Hematopoietic multipotent progenitor cell (in vitro differentiated cells): ENCODE measurements around the gene CCDC201. TPM values are rescaled to one million over a fixed set of nuclear protein-coding genes. Genes with fewer than 3 reads are reported as not detected.

Experiments used
- DNase-seq, 3 donors: peaks; one replicate each; pipeline ENCODE4 v3.0.0-alpha.2; 2011 to 2015; ENCODE audit warnings: low read depth in 2 of 3, low spot score in 2 of 3
- total RNA-seq: library from RNA; depleted of rRNA; stranded (reverse); fragments of >200 nt; gene quantifications from one replicate; pipeline ENCODE4 v1.2.3, GENCODE V29; 2012

CCDC201 gene
- total RNA-seq, 1 donor = not detected

- no peak for DNase-seq
Observed at GRCh38 chr7:45893996-45894664, 21.2 kb upstream of the CCDC201 start.

GRCh38 chr7:45893374-45893995, 20.6 kb upstream of the CCDC201 start:
- DNase-seq = no peak

- DNase-seq = no peak
Observed at GRCh38 chr7:45892407-45893035, 19.6 kb upstream of the CCDC201 start.

DNA sequence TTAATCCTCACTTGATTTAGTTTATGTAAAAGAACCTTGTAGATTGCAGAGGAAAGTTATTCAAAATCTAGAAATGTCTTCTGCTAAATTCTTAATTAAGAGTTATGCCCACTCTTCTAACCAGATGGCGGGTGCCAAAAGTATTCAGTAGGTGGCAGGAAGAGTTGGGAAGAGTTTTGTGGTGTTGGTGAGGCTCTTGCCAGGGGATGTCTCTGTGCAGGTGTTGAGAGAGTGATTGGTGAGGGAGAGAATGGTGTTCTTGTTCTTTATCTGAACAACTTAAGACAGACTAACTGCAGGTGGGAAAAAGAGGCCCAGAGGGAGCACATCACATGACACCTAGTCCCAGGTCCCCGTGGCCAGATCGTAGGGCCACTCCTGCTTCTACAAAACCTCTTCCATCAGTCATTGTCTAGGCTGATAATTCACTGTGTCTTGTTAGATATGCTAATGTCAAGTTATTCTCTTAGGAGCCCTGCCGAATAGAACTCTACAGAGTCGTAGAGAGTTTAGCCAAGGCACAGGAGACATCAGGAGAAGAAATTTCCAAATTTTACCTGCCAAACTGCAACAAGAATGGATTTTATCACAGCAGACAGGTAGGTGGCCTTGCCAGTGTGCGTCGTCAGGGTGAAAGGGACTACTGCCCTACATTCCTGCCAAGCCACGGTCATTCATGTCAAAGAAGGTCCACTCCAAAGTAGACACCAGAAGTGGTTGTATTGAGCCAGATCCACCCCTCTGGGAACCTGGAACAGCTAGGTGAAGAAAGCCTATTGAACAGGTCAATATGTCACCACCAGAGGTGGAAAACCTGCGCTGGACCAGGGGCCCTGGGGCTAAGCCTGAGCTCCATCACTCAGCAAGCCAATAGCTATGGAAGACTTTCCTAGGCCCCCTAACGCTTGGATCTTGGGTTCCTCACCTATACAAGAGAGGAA, 18.9 kb upstream of the CCDC201 start:
- no peak for DNase-seq

- DNase-seq = peak in 2 of 3 donors; percentile 13 to 52
Observed at GRCh38 chr7:45890902-45891461, 18.1 kb upstream of the CCDC201 start.

DNA sequence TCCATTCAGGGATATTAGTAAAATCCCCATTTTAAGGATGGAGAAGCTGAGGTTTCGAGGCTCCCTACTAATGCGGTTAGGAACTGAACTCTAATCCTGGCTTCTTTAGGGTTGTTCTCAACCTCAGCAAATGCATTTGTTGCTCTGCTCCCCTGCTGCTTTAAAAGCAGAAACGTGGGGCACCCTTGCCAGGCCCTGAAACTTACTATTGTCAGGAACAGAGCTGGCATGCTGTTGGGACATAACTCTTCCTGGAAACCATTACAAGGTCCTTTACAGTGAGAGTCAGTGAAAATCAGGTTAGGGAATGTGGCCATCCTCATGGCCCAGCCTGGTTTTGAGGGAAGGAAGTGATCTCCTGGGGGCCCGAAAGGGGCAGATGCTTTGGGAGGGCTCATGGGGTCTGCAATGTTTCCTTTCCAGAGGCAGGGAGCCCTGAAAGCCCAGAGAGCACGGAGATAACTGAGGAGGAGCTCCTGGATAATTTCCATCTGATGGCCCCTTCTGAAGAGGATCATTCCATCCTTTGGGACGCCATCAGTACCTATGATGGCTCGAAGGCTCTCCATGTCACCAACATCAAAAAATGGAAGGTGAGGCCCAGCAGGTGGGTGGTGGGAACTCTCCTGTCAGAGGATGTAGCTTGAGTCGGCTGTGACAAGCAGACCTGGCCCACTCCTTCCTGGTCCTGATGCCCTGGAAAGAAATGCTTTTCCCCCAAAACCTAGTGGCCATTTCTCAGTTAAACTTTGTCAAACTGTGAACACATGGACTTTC, 17.4 kb upstream of the CCDC201 start:
- no peak for DNase-seq

DNA sequence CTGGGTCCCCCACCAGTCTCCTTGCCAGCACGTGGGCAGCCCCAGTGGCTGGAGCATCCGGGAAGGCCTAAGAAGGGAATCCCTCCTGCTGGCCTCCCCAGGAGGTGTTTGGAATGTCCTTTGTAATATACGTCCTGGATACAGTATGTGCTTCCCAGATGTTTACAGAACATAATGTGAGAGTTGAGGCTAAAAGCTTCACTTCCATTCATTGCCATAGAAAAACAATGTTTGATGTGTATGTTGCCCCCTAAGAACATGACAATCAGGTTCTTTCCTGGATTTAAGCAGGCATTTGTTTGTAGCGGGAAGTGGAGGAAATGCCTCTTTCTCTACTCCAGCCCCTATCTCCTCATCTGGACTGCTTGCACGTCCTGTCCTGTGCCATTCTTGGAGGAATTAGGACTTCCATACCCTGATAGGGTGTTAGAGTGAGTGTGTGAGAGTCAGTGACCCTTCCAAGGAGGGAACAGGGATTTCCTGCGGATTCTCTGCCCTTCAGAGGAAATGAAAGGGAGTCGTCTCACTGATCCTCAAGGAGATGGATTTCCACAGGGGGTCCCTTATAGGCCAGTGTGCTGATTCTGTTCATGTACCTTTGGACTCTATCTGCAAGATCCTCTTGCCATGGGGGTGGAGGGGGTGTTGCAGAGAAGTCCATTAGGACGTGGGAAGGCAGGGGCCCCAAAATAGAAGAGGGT, 16.6 kb upstream of the CCDC201 start:
- DNase-seq = no peak

DNA sequence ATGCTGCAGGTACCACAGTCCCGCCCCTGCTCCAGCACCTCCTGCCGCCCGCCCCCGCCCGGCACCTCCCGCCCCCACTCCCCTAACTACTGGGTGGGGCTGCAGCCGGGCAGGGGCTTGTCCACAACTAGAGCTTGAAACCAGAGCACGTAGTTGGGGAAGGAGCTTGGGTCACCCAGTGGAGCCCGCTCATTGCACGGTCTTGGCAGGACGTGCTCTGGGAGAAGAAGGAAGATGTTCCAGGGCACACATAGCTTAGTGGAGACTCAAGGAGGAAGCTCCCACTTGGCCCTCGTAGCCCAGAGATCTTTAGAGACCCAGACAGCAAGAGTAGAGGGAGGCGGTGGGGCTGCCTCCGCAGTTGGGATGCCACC, 16.1 kb upstream of the CCDC201 start:
- DNase-seq = no peak

- peak in 1 of 3 donors; percentile 3 for DNase-seq
Observed at GRCh38 chr7:45888185-45888992, 15.5 kb upstream of the CCDC201 start, which contains the start of gene IGFBP1. IGFBP1 (plus strand) TSS chr7:45888488; CDS start chr7:45888653, 165 bp downstream.

DNA sequence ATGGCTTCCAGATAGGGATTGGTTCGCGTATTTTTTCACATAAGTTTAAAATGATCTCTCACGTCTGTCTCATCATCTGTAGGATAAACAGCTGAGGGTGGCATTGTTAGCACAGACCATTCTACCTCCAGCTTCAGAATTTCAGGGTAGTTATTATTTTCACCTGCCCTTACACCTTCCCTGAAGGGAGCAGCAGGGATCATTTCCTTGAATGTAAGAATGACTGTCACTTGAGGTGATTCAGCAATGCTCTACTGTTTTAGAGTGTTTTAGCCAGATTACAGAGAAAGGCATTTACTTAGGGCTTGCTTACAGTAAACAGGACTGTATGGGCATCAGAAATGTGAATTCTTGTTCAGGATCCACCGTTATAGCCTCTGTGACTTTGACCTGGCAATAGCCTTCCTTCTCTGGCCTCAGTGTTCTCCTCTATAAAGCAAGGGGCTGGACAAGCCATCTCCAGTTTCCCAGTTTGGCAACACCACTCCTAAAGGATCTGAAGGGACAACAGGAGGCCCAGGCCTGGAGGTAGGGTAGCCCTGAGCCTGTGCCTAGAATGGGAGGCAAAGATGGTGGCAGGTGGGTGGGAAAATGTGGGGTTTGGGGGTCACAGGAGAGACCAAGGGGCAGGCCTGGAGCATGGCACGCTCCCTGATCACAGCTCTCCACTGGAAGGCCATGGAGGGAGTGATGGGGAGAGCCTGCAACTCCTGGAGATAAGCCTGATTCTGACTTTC, 14.2 kb upstream of the CCDC201 start:
- DNase-seq = no peak

DNA sequence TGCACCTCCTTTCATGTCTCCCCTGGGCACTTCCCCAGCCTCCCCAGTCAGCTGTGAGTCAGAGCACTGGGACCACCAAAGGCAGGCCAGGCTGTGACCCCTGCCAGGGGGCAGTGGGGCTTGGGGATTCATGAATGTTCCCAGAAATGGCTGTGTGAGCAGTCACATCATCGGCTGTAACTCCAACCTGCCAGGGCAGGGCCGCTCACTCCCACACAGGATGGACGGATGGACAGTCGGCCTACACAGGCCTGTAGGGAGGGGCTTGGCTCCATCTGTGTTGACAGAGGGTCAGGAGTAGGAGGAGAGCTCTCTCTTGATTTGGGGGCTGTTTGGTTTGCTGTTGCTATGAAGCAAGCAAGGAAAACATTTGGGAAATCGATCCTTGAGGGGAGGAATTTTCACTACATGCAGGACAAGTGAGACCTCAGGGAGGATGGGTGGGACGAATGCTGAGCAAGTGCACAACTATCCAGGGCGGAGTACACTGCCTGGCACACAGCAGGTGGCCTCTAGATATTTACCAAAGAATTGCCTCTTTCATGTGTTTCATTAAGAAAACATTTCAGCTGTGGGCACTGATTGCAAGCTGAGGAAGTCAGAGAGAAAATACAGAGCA, 12.5 kb upstream of the CCDC201 start:
- DNase-seq = no peak

GRCh38 chr7:45884136-45884535, 11.3 kb upstream of the CCDC201 start:
- DNase-seq = no peak

- no peak for DNase-seq
Observed at GRCh38 chr7:45882465-45882810, 9.6 kb upstream of the CCDC201 start.

DNA sequence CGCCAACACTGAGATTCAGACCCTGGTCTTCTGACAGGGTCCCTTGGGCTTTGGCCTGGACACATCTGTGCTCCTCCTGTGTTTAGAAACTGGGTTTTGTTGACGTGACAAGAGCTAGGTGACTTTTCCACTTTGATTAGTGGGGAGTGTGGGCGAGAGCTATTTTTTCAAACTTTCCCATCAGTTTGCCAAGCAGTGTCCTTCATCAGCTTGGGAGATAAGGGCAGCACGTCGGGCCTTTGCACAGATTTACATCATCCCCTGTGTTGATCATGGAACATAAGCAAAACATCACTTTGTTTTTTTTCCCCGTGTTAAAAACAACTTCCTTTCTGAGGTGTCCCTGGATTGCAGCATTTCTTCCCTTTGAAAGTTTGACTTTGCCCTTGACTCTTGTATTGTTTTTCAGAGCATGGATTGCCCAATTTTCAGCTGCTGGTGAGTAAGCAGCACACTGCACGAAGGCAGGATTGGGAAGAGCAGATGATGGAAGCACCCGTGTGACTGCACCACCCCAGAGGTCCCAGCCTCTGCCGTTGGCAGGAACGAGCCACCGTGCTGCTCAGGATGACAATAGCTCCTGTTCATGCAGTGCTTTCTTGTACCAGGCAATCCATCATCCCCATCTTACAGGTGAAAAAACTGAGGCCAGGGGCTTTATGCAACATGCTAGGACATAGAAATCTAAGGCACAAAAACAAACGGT, 9.0 kb upstream of the CCDC201 start:
- no peak for DNase-seq

GRCh38 chr7:45881280-45881758, 8.4 kb upstream of the CCDC201 start:
- DNase-seq = no peak

GRCh38 chr7:45880433-45880860, 7.6 kb upstream of the CCDC201 start:
- no peak for DNase-seq
